H1 (cell line): ENCODE data around the gene TIMM22. TPM values are rescaled to one million over a fixed set of nuclear protein-coding genes. Genes with fewer than 3 reads are reported as not detected.

ENCODE experiments used
- BCL11A ChIP-seq, 2 experiments: IDR thresholded peaks; one replicate each; pipeline ENCODE4 v1.6.1; 2011; ENCODE audit warnings: low read depth in 2 of 2, low read length in 2 of 2, mild to moderate bottlenecking in 2 of 2
- NRF1 ChIP-seq: IDR thresholded peaks from 2 replicates; pipeline ENCODE4 v1.6.1; 2011; ENCODE audit warnings: mild to moderate bottlenecking, low read depth, low read length, improper control_type of control experiment
- SIN3A ChIP-seq, 2 experiments: IDR thresholded peaks in 1 of 2; conservative IDR thresholded peaks in 1 of 2; 2 replicates each; pipeline ENCODE4 v1.6.1; 2011 to 2012; ENCODE audit warnings: low read length in 2 of 2, improper control_type of control experiment in 1 of 2, low read depth in 1 of 2, mild to moderate bottlenecking in 1 of 2
- polyA plus RNA-seq, 7 experiments: library from polyadenylated mRNA; depleted of rRNA in 3 of 7; stranded (reverse) in 5 of 7; unstranded in 2 of 7; fragments of >200 nt in 5 of 7; fragments of 200-250 nt in 2 of 7; gene quantifications; 1 replicate in 5 of 7; 2 replicates in 1 of 7; 4 replicates in 1 of 7; pipeline versions ENCODE4 v1.2.1 to v1.2.3, GENCODE V29; 2011 to 2013; ENCODE audit warnings: missing spikeins in 2 of 7, mixed read lengths in 2 of 7
- total RNA-seq: library from RNA; stranded (reverse); fragmentation: NEBNext Ultra II Directional; extraction: Animal tissue kit (Norgen Biotek cat#: 25700); gene quantifications from 2 replicates; pipeline ENCODE4 v1.2.1, GENCODE V29; 2021

The TIMM22 gene
- total and polyA plus RNA-seq, 2 of the 8 experiments (the other 6 are each of a cell fraction or from before 2014, with no cell fraction given): 13.8 to 17.4 TPM

GRCh38 chr17:1001640-1002411 lies 4.9 kb downstream of the TIMM22 start (continued):
- no peak for TF ChIP-seq BCL11A (IDR thresholded peaks at IDR 0.05; ENCODE audit: low read depth in 2 of 2, low read length in 2 of 2)
- TF ChIP-seq NRF1: no peak
- TF ChIP-seq SIN3A (conservative IDR thresholded peaks at IDR 0.05 in 1 of 2, IDR thresholded peaks at IDR 0.05 in 1 of 2; ENCODE audit: low read depth in 1 of 2, low read length in 2 of 2): no peak
